ENCODE results near the gene MAML3. TPM values are rescaled to one million over a fixed set of nuclear protein-coding genes. Genes with fewer than 3 reads are reported as not detected.
A peak's percentile ranks its signal among the peaks of the same experiment; 100 is the strongest.

The MAML3 gene
- total RNA-seq, 2 experiments from 2014 or later = 2.5 to 2.9 TPM

DNA sequence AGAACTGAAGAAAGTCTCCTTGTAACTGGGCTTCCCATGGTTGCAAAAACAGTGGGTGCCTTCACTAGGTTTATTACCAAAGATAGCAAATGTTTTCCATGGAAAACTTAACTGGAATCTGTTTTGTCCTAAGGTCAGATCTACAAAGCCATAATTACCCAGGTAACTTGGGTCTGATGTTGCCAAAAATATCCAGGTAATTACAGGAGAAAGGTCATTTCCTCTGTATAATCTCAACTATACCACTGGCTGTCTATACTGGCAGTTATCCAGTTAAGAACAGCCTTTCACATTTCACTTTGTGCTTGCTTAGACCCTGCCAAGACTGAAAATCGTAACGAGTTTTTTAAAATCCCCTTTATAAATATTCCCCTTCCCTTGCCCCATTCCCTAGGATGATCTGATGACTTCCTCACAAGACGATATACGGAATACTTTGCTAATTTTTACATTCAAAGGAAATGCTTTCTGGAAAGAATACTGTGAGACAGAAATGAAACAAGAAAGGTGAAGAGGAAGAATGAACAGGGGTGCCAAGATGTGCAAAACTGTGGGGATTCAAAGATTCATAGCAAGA, 105.5 kb downstream of the MAML3 start:
- intact Hi-C loops (cut with DNase I, micrococcal nuclease) = loop anchor here in 1 of 2 experiments (2.0 kb wide), 2 partner anchors 22 to 36 kb away; no protein-coding TSS in a partner anchor
- no peak for ATAC-seq (ENCODE audit: poor library complexity)
- Mint-ChIP-seq H3K4me3 (peak overlapping the region; percentile 83), H3K4me1 (ENCODE audit: low read depth) (peaks cover 44% of the 10 kb centered on the region), H3K27ac (peak overlapping the region; percentile 79), H3K27me3 (no peaks in the 10 kb centered on the region), H3K36me3 (ENCODE audit: low read depth) (no peaks in the 10 kb centered on the region), H3K9me3 (no peaks in the 10 kb centered on the region)
- DNase-seq = no peak
- H3K4me1 ChIP-seq (ENCODE audit: insufficient read depth, low read length) = peaks cover 14% of the 10 kb centered on the region
- no peaks in the 10 kb centered on the region for H3K9me3 ChIP-seq (ENCODE audit: control insufficient read depth in 1 of 2, insufficient read depth in 1 of 2, low read length in 2 of 2)
- no peaks in the 10 kb centered on the region for H3K27me3 ChIP-seq (ENCODE audit: control insufficient read depth in 1 of 2, insufficient read depth in 2 of 2, low read length in 2 of 2)
- CTCF ChIA-PET = interaction anchor here (1.2 to 1.5 kb wide), 3 partner anchors 11 to 204 kb away, joined by 4 to 6 read pairs (median 4); no protein-coding TSS in a partner anchor
- POLR2A ChIA-PET = interaction anchor here (0.8 to 2.8 kb wide), 7 partner anchors 13 to 105 kb away, joined by 3 to 24 read pairs (median 6); partner anchors contain the start of gene MAML3
- H3K4me3 ChIP-seq (ENCODE audit: low read length) = peak overlapping the region; percentile 28
- H3K36me3 ChIP-seq (ENCODE audit: insufficient read depth, low read length) = no peaks in the 10 kb centered on the region
- no peak for TF ChIP-seq CTCF (IDR thresholded peaks at IDR 0.05)
- H3K27ac ChIP-seq (ENCODE audit: low read depth in 1 of 2, low read length in 2 of 2) = no peak overlapping the region

GRCh38 chr4:140047786-140048185, 106.2 kb downstream of the MAML3 start:
- no peaks in the 10 kb centered on the region for H3K27me3 Mint-ChIP-seq
- no peaks in the 10 kb centered on the region for H3K36me3 Mint-ChIP-seq (ENCODE audit: low read depth)
- CTCF ChIA-PET = interaction anchor here (2.7 kb wide), 1 partner anchor 205 kb away, joined by 8 read pairs; no protein-coding TSS in a partner anchor
- no peak for TF ChIP-seq CTCF (IDR thresholded peaks at IDR 0.05)
- H3K9me3 ChIP-seq (ENCODE audit: control insufficient read depth in 1 of 2, insufficient read depth in 1 of 2, low read length in 2 of 2) = no peaks in the 10 kb centered on the region
- H3K27ac Mint-ChIP-seq = no peak overlapping the region
- DNase-seq (no peak), ATAC-seq (ENCODE audit: poor library complexity) (no peak)
- no peak overlapping the region for H3K27ac ChIP-seq (ENCODE audit: low read depth in 1 of 2, low read length in 2 of 2)
- peaks cover 14% of the 10 kb centered on the region for H3K4me1 ChIP-seq (ENCODE audit: insufficient read depth, low read length)
- H3K36me3 ChIP-seq (ENCODE audit: insufficient read depth, low read length) = no peaks in the 10 kb centered on the region
- intact Hi-C loops (cut with DNase I, micrococcal nuclease) = loop anchor here in 1 of 2 experiments (2.0 kb wide), 2 partner anchors 23 to 35 kb away; no protein-coding TSS in a partner anchor
- no peak overlapping the region for H3K4me3 ChIP-seq (ENCODE audit: low read length)
- H3K4me1 Mint-ChIP-seq (ENCODE audit: low read depth) = peaks cover 37% of the 10 kb centered on the region
- H3K4me3 Mint-ChIP-seq = no peak overlapping the region
- POLR2A ChIA-PET = no interaction called here
- no peaks in the 10 kb centered on the region for H3K9me3 Mint-ChIP-seq
- no peaks in the 10 kb centered on the region for H3K27me3 ChIP-seq (ENCODE audit: control insufficient read depth in 1 of 2, insufficient read depth in 2 of 2, low read length in 2 of 2)

- Mint-ChIP-seq H3K36me3 (ENCODE audit: low read depth) (no peaks in the 10 kb centered on the region), H3K4me3 (no peak overlapping the region), H3K27me3 (no peaks in the 10 kb centered on the region), H3K27ac (no peak overlapping the region), H3K9me3 (no peaks in the 10 kb centered on the region), H3K4me1 (ENCODE audit: low read depth) (peaks cover 39% of the 10 kb centered on the region)
- Histone ChIP-seq H3K27me3 (ENCODE audit: control insufficient read depth in 1 of 2, insufficient read depth in 2 of 2, low read length in 2 of 2) (no peaks in the 10 kb centered on the region), H3K9me3 (ENCODE audit: control insufficient read depth in 1 of 2, insufficient read depth in 1 of 2, low read length in 2 of 2) (no peaks in the 10 kb centered on the region), H3K4me1 (ENCODE audit: insufficient read depth, low read length) (peaks cover 13% of the 10 kb centered on the region), H3K27ac (ENCODE audit: low read depth in 1 of 2, low read length in 2 of 2) (no peak overlapping the region), H3K36me3 (ENCODE audit: insufficient read depth, low read length) (no peaks in the 10 kb centered on the region), H3K4me3 (ENCODE audit: low read length) (no peak overlapping the region)
- CTCF ChIA-PET = interaction anchor here (2.7 kb wide), 1 partner anchor 206 kb away, joined by 8 read pairs; no protein-coding TSS in a partner anchor
- DNase-seq (no peak), ATAC-seq (ENCODE audit: poor library complexity) (no peak)
- no peak for TF ChIP-seq CTCF (IDR thresholded peaks at IDR 0.05)
- intact Hi-C loops (cut with DNase I, micrococcal nuclease) = no loop called here
- POLR2A ChIA-PET = no interaction called here
Observed at GRCh38 chr4:140047017-140047640, 106.9 kb downstream of the MAML3 start.

Data from CD4-positive, alpha-beta T cell (primary cell).